A673 (cell line): ENCODE data around the gene TLCD3B. TPM values are rescaled to one million over a fixed set of nuclear protein-coding genes. Genes with fewer than 3 reads are reported as not detected.

Source experiments
- Bru-seq: library from RNA; stranded (reverse); fragments of 400-500 nt; gene quantifications from one replicate; lab custom pipeline; 2021; lab: Mats Ljungman, UMichigan
- BruChase-seq, 2 experiments: library from RNA; stranded (reverse); fragments of 400-500 nt; gene quantifications; one replicate each; lab custom pipeline; 2021; lab: Mats Ljungman, UMichigan
- BruUV-seq: library from RNA; stranded (reverse); fragments of 400-500 nt; replicated peaks from 2 replicates; lab custom pipeline; 2021; lab: Mats Ljungman, UMichigan
- CTCF ChIA-PET: fragments of 300-600 bp; sonication (Branson Sonifier 250); formaldehyde crosslinking; loops from one replicate; lab custom pipeline; 2022; ENCODE audit warnings: antibody characterized with exemption; lab: Charles Lee
- POLR2A ChIA-PET: fragments of 300-600 bp; sonication (Branson Sonifier 250); formaldehyde crosslinking; loops from one replicate; lab custom pipeline; 2022; ENCODE audit warnings: antibody characterized with exemption; ENCODE audit not compliant: low non-redundant PET; lab: Charles Lee
- DNase-seq: peaks from one replicate; pipeline ENCODE4 v3.0.0-alpha.2; 2015; ENCODE audit warnings: low spot score
- H3K27ac ChIP-seq: fragments of 200-600 bp; sonication (generic); 2 replicates; pipeline ENCODE4 v1.5.1; 2016; ENCODE audit warnings: mixed run types, low read depth, mild to moderate bottlenecking, mixed read lengths, antibody characterized with exemption, low read length; ENCODE audit not compliant: poor library complexity, severe bottlenecking
- H3K27me3 ChIP-seq: fragments of 200-600 bp; sonication (generic); replicated peaks from 2 replicates; pipeline ENCODE4 v1.6.1; 2017; ENCODE audit warnings: mixed run types, low read depth, mild to moderate bottlenecking, mixed read lengths, antibody characterized with exemption, low read length; ENCODE audit not compliant: insufficient read depth, poor library complexity
- H3K36me3 ChIP-seq: fragments of 200-600 bp; sonication (generic); 2 replicates; pipeline ENCODE4 v1.6.1; 2016; ENCODE audit warnings: mixed run types, mild to moderate bottlenecking, mixed read lengths, antibody characterized with exemption, low read length; ENCODE audit not compliant: insufficient read depth, poor library complexity, severe bottlenecking
- H3K4me1 ChIP-seq: fragments of 200-600 bp; sonication (generic); 2 replicates; pipeline ENCODE4 v1.6.1; 2017; ENCODE audit warnings: mixed run types, mild to moderate bottlenecking, mixed read lengths, antibody characterized with exemption, low read length; ENCODE audit not compliant: insufficient read depth, poor library complexity, severe bottlenecking
- H3K4me3 ChIP-seq: fragments of 200-600 bp; sonication (generic); 2 replicates; pipeline ENCODE4 v1.5.1; 2016; ENCODE audit warnings: low read depth, mixed run types, mild to moderate bottlenecking, mixed read lengths, low read length; ENCODE audit not compliant: poor library complexity, severe bottlenecking
- H3K9me3 ChIP-seq: fragments of 200-600 bp; sonication (generic); 2 replicates; pipeline ENCODE4 v1.6.1; 2016; ENCODE audit warnings: mixed run types, low read depth, mild to moderate bottlenecking, mixed read lengths, antibody characterized with exemption, low read length; ENCODE audit not compliant: poor library complexity, severe bottlenecking
- CTCF ChIP-seq: fragments of 300-800, 200-600 bp; sonication (generic); conservative IDR thresholded peaks from 2 replicates; pipeline ENCODE4 v1.5.1; 2017; ENCODE audit warnings: low read depth, mild to moderate bottlenecking, antibody characterized with exemption, low read length, moderate library complexity, mixed read lengths
- EZH2 ChIP-seq: fragments of 200-600 bp; sonication (generic); IDR thresholded peaks from 2 replicates; pipeline ENCODE4 v1.6.1; 2017; ENCODE audit warnings: borderline replicate concordance, low read depth, mild to moderate bottlenecking, mixed read lengths, antibody characterized with exemption, low read length; ENCODE audit not compliant: poor library complexity, severe bottlenecking
- intact Hi-C: fragments of 100-400 bp; cut with micrococcal nuclease; formaldehyde crosslinking; loops from one replicate; pipeline ENCODE4 v1.10.0; 2022; ENCODE audit not compliant: unreplicated experiment
- long read RNA-seq: library from polyadenylated mRNA; stranded (forward); transcript quantifications from one replicate; pipeline ENCODE4 v2.0.0, GENCODE V29; 2022
- total RNA-seq: library from RNA; stranded (reverse); gene quantifications from 2 replicates; pipeline ENCODE4 v1.2.3, GENCODE V29; 2021

TLCD3B gene
- 1.9 and 2.6 TPM in 2 replicates for total RNA-seq
- Bru-seq, nascent RNA, result percentile 10 among the genes with signal in this experiment
- BruChase-seq, experiment 1, labeled RNA remaining after a 2-hour chase, result percentile 33 among the genes with signal in this experiment
- BruChase-seq, experiment 2, labeled RNA remaining after a 6-hour chase, result percentile 31 among the genes with signal in this experiment
- long read RNA-seq, partial matches to known transcripts, result 0 of 1 reads
- long read RNA-seq, other reads (novel, unspliced or antisense), result 1 of 1 reads

GRCh38 chr16:30030841-30031413 lies at the start of gene TLCD3B:
Gene TLCD3B, minus strand, starts transcription at chr16:30031271. Its CDS starts 744 bp downstream, at chr16:30030527.
- Histone ChIP-seq H3K27ac (no peak within 1 kb of the TSS), H3K27me3 (no peaks in the 10 kb centered on the region), H3K9me3 (no peaks in the 10 kb centered on the region), H3K4me1 (no peaks in the 10 kb centered on the region), H3K4me3 (peak within 1 kb of the TSS; percentile 39), H3K36me3 (no peaks in the 10 kb centered on the region)
- POLR2A ChIA-PET, result interaction anchor here (0.5 kb wide), 1 partner anchor 419 kb away, joined by 4 read pairs; no protein-coding TSS in a partner anchor
- CTCF ChIA-PET, result interaction anchor here (0.5 to 1.1 kb wide), 5 partner anchors 22 to 330 kb away, joined by 3 to 5 read pairs (median 3); a partner anchor contains a TSS
- DNase-seq, result no peak
- no peak for TF ChIP-seq EZH2
- TF ChIP-seq CTCF, result no peak
- intact Hi-C loops, result no loop called here
- no TSS peak for BruUV-seq

- no peaks in the 10 kb centered on the region for H3K9me3 ChIP-seq
- H3K36me3 ChIP-seq, result peaks cover 59% of the 10 kb centered on the region
- H3K27ac ChIP-seq, result no peak overlapping the region
- DNase-seq, result no peak
- H3K4me1 ChIP-seq, result peaks cover 13% of the 10 kb centered on the region
- H3K27me3 ChIP-seq, result no peaks in the 10 kb centered on the region
- intact Hi-C loops, result no loop called here
- no peak for TF ChIP-seq EZH2
- TF ChIP-seq CTCF, result no peak
- POLR2A ChIA-PET, result no interaction called here
- CTCF ChIA-PET, result no interaction called here
- no TSS peak for BruUV-seq
- H3K4me3 ChIP-seq, result no peak overlapping the region
Observed at GRCh38 chr16:30079480-30079879, 48.4 kb upstream of the TLCD3B start.

- POLR2A ChIA-PET, result no interaction called here
- intact Hi-C loops, result no loop called here
- Histone ChIP-seq H3K27me3 (no peaks in the 10 kb centered on the region), H3K4me3 (no peak overlapping the region), H3K4me1 (peaks cover 13% of the 10 kb centered on the region), H3K9me3 (no peaks in the 10 kb centered on the region), H3K27ac (no peak overlapping the region), H3K36me3 (peaks cover 52% of the 10 kb centered on the region)
- BruUV-seq, result no TSS peak
- TF ChIP-seq EZH2 (no peak), CTCF (no peak)
- CTCF ChIA-PET, result interaction anchor here (0.7 kb wide), 1 partner anchor 18 kb away, joined by 4 read pairs; no protein-coding TSS in a partner anchor
- DNase-seq, result no peak
Observed at GRCh38 chr16:30078744-30079143, 47.7 kb upstream of the TLCD3B start.
